Measurements from ENCODE around the gene ALDH2. TPM values are rescaled to one million over a fixed set of nuclear protein-coding genes. Genes with fewer than 3 reads are reported as not detected.
A peak's percentile ranks its signal among the peaks of the same experiment; 100 is the strongest.

ALDH2 gene
- total and polyA plus RNA-seq, 9 of the 15 experiments (the other 6 are each of a cell fraction or from before 2014, with no cell fraction given) = 1.9 to 22.5 (median 12.2) TPM

DNA sequence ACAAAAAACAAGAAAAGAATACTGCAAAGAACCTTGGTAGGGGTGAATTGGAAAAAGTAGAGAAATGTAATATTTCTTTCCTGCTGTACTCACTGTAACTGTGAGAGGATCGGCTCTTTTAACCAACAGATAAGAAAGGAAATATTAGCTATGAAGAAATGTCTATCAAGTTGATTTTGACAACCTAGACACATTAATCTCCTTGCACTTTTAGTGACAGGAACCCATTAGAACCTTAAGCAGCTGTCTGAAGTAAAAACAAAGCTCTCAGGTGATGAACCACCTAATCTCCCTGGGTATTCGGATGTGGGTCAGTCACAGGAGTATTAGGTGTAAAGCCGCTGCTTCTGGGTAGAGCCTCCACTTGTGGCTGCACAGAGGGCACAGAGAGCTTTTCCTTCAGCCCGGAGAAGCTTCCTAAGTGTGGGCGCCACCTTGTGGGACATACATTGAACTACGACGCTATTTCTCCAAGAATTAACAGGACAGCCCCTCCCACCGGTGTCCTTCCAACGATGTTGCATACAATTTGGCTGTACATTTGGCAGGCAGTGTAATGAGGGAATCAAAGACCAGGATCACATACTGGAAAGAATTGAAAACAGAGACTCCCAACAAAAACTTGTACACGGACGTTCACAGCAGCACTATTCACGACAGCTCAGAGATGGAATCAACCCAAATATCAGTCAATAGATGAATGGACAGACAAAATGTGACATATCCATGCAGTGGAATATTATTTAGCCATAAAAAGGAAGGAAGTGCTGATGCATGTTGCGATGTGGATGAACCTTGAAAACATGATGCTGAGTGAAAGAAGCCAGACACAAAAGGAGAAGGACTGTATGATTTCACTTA is 46.4 kb downstream of the ALDH2 start (continued):
- TF ChIP-seq, protein P1, sequence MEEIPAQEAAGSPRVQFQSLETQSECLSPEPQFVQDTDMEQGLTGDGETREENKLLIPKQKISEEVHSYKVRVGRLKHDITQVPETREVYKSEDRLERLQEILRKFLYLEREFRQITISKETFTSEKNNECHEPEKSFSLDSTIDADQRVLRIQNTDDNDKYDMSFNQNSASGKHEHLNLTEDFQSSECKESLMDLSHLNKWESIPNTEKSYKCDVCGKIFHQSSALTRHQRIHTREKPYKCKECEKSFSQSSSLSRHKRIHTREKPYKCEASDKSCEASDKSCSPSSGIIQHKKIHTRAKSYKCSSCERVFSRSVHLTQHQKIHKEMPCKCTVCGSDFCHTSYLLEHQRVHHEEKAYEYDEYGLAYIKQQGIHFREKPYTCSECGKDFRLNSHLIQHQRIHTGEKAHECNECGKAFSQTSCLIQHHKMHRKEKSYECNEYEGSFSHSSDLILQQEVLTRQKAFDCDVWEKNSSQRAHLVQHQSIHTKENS (CRISPR knock-in tag; IDR thresholded peaks at IDR 0.05) = no peak
- TF ChIP-seq ZFP1 (CRISPR knock-in tag; IDR thresholded peaks at IDR 0.05) (no peak), ZFP36 (IDR thresholded peaks at IDR 0.05; ENCODE audit: low read depth, low read length, partially characterized antibody) (peak; percentile 18), RB1 (IDR thresholded peaks at IDR 0.05; ENCODE audit: low read depth) (peak; percentile 9; the same call in 1 of the 2 replicates), NR2F6 (CRISPR knock-in tag; IDR thresholded peaks at IDR 0.05) (no peak), ZNF174 (CRISPR knock-in tag; IDR thresholded peaks at IDR 0.05) (no peak), MEF2D (tag; conservative IDR thresholded peaks at IDR 0.05; ENCODE audit: low read depth) (no peak), POU5F1 (IDR thresholded peaks at IDR 0.05; ENCODE audit: borderline replicate concordance, low read depth, low read length, partially characterized antibody) (no peak), SMARCE1 (IDR thresholded peaks at IDR 0.05) (no peak)
- TF ChIP-seq, protein P2, sequence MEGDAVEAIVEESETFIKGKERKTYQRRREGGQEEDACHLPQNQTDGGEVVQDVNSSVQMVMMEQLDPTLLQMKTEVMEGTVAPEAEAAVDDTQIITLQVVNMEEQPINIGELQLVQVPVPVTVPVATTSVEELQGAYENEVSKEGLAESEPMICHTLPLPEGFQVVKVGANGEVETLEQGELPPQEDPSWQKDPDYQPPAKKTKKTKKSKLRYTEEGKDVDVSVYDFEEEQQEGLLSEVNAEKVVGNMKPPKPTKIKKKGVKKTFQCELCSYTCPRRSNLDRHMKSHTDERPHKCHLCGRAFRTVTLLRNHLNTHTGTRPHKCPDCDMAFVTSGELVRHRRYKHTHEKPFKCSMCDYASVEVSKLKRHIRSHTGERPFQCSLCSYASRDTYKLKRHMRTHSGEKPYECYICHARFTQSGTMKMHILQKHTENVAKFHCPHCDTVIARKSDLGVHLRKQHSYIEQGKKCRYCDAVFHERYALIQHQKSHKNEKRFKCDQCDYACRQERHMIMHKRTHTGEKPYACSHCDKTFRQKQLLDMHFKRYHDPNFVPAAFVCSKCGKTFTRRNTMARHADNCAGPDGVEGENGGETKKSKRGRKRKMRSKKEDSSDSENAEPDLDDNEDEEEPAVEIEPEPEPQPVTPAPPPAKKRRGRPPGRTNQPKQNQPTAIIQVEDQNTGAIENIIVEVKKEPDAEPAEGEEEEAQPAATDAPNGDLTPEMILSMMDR (IDR thresholded peaks at IDR 0.05 in 2 of 3, conservative IDR thresholded peaks at IDR 0.05 in 1 of 3; ENCODE audit: insufficient read depth in 2 of 3, low read depth in 1 of 3, low read length in 3 of 3) = peak; percentile 88 to 96 (median 93)
- TF ChIP-seq, protein P3, sequence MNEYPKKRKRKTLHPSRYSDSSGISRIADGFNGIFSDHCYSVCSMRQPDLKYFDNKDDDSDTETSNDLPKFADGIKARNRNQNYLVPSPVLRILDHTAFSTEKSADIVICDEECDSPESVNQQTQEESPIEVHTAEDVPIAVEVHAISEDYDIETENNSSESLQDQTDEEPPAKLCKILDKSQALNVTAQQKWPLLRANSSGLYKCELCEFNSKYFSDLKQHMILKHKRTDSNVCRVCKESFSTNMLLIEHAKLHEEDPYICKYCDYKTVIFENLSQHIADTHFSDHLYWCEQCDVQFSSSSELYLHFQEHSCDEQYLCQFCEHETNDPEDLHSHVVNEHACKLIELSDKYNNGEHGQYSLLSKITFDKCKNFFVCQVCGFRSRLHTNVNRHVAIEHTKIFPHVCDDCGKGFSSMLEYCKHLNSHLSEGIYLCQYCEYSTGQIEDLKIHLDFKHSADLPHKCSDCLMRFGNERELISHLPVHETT (CRISPR knock-in tag; conservative IDR thresholded peaks at IDR 0.05 in 1 of 2, IDR thresholded peaks at IDR 0.05 in 1 of 2) = no peak
- TF ChIP-seq, protein P4, sequence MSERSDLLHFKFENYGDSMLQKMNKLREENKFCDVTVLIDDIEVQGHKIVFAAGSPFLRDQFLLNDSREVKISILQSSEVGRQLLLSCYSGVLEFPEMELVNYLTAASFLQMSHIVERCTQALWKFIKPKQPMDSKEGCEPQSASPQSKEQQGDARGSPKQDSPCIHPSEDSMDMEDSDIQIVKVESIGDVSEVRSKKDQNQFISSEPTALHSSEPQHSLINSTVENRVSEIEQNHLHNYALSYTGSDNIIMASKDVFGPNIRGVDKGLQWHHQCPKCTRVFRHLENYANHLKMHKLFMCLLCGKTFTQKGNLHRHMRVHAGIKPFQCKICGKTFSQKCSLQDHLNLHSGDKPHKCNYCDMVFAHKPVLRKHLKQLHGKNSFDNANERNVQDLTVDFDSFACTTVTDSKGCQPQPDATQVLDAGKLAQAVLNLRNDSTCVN (CRISPR knock-in tag; IDR thresholded peaks at IDR 0.05) = no peak
- TF ChIP-seq, protein P5, sequence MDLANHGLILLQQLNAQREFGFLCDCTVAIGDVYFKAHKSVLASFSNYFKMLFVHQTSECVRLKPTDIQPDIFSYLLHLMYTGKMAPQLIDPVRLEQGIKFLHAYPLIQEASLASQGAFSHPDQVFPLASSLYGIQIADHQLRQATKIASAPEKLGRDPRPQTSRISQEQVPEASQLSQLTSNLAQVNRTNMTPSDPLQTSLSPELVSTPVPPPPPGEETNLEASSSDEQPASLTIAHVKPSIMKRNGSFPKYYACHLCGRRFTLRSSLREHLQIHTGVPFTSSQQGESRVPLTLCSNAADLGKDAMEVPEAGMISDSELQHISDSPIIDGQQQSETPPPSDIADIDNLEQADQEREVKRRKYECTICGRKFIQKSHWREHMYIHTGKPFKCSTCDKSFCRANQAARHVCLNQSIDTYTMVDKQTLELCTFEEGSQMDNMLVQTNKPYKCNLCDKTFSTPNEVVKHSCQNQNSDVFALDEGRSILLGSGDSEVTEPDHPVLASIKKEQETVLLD (IDR thresholded peaks at IDR 0.05) = no peak
- TF ChIP-seq, protein P6, sequence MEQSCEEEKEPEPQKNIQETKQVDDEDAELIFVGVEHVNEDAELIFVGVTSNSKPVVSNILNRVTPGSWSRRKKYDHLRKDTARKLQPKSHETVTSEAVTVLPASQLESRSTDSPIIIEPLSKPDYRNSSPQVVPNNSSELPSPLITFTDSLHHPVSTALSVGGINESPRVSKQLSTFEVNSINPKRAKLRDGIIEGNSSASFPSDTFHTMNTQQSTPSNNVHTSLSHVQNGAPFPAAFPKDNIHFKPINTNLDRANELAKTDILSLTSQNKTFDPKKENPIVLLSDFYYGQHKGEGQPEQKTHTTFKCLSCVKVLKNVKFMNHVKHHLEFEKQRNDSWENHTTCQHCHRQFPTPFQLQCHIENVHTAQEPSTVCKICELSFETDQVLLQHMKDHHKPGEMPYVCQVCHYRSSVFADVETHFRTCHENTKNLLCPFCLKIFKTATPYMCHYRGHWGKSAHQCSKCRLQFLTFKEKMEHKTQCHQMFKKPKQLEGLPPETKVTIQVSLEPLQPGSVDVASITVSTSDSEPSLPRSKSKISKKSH (CRISPR knock-in tag; IDR thresholded peaks at IDR 0.05) = no peak
- TF ChIP-seq, protein P7, sequence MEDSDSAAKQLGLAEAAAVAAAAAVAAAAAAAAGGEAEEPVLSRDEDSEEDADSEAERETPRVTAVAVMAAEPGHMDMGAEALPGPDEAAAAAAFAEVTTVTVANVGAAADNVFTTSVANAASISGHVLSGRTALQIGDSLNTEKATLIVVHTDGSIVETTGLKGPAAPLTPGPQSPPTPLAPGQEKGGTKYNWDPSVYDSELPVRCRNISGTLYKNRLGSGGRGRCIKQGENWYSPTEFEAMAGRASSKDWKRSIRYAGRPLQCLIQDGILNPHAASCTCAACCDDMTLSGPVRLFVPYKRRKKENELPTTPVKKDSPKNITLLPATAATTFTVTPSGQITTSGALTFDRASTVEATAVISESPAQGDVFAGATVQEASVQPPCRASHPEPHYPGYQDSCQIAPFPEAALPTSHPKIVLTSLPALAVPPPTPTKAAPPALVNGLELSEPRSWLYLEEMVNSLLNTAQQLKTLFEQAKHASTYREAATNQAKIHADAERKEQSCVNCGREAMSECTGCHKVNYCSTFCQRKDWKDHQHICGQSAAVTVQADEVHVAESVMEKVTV (CRISPR knock-in tag; IDR thresholded peaks at IDR 0.05) = peak; percentile 79

Measured in K562 (cell line).